CD1c-positive myeloid dendritic cell (primary cell): ENCODE measurements around the gene MOCS3.

Source experiments
- DNase-seq: peaks from one replicate; pipeline ENCODE4 v3.0.0-alpha.2; 2016; ENCODE audit errors: extremely low spot score

MOCS3 gene, protein sequence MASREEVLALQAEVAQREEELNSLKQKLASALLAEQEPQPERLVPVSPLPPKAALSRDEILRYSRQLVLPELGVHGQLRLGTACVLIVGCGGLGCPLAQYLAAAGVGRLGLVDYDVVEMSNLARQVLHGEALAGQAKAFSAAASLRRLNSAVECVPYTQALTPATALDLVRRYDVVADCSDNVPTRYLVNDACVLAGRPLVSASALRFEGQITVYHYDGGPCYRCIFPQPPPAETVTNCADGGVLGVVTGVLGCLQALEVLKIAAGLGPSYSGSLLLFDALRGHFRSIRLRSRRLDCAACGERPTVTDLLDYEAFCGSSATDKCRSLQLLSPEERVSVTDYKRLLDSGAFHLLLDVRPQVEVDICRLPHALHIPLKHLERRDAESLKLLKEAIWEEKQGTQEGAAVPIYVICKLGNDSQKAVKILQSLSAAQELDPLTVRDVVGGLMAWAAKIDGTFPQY

DNA sequence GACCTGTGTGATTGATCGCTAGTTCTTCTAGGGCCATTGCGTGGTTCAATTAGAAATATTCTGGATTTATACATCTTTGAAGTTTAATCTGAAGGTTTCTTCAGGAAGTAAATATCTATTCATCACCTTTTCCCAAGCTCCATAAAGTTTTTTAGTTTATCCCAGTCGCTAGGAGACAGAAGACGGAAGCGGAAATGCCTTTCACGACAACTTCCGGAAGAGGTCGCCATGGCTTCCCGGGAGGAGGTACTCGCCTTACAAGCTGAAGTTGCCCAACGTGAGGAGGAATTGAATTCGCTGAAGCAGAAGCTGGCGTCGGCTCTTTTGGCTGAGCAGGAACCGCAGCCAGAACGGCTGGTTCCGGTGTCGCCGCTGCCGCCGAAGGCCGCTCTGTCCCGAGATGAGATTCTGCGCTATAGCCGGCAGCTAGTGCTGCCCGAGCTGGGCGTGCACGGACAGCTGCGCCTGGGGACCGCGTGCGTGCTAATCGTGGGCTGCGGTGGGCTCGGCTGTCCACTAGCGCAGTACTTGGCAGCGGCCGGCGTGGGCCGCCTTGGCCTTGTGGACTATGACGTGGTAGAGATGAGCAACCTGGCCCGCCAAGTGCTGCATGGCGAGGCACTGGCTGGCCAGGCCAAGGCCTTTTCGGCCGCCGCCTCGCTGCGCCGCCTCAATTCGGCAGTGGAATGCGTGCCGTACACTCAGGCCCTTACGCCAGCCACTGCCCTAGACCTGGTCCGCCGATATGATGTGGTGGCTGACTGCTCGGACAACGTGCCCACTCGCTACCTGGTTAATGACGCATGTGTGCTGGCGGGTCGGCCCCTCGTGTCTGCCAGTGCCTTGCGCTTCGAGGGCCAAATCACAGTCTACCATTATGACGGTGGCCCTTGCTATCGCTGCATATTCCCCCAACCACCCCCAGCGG, at the start of gene MOCS3:
TSS of gene MOCS3 (plus strand) at position 204 of the 928 bp plus-strand sequence. CDS start at position 229, 25 bp downstream.
- peak; percentile 98 for DNase-seq

DNA sequence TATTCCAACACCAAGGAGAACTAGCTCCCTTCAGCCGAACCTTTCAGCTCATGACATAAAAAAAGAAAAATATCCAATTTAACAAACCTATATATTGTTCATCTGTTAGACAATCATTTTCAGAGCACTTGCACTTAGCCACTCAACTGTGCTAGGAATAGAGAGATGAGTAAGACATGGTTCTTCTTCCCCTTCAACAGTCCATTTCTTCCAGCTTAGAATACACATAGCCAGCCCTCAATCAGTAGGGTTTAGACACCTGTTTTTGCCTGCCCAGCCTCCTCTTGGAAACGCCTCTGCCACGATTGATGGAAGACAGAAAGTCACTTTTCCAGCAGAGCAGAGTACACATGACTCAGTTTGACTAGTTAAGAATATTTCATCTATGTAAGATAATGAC, 49.2 kb upstream of the MOCS3 start:
- DNase-seq, result no peak

DNA sequence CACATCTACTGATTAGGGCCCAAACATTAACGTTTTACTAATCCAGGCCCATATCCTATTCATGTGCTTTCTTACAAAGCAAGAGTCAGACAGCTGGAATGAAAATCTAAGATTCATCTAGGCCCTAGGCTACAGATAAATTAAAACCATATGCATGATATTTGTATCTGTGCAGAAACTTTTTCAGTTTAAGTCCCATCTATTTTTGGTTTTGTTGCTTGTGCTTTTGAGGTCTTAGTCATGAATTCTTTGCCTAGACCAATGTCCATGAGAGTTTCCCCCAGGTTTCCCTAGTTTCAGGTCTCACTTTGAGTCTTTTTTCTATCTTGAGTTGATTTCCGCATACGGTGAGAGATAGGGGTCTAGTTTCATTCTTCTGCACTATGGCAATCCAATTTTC, 47.6 kb upstream of the MOCS3 start:
- DNase-seq, result no peak

DNA sequence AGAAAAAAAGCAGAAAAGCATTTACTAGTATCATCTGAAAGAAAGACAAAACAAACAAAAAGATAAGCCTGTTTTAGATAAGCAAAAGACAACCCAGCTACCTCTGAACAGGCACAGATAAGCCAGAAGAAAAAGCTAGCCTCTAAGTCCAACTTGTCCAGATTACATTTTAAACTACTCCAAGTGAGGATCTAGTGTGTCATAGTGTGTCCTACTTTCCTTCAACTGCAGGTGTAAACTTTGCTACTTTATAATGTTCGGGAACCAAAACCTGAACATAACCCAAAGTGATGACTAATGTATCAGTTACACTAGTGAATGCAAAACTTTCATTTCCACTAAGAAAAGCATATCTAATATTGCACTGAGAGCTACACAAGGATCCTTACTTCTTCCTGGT, 46.9 kb upstream of the MOCS3 start:
- no peak for DNase-seq

DNA sequence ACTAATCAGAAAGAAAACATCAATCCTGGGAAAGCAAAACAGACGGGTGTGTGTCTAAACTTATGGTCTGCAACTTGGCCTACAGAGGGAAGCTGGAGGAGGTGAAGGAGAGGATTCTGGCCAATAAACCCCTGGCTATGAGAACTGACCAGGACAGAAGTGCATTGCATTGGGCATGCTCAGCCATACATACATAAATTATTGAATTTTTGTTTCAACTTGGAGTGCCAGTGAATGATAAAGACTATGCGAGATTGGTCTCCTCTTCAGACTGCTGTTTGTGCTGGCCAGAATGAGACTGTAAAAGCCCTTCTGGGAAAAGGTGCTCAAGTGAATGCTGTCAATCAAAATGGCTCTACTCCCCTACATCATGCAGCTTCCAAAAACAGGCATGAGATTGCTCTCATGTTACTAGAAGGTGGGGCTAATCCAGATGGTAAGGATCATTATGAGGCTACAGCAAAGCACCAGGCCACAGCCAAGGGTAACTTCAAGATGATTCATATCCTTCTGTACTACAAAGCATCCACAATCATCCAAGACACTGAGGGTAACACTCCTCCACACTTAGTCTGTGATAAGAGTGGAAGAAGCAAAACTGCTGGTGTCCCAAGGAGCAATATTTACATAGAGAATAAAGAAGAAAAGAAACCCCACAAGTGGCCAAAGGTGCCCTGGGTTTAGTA, 44.8 kb upstream of the MOCS3 start:
- DNase-seq, result no peak

DNA sequence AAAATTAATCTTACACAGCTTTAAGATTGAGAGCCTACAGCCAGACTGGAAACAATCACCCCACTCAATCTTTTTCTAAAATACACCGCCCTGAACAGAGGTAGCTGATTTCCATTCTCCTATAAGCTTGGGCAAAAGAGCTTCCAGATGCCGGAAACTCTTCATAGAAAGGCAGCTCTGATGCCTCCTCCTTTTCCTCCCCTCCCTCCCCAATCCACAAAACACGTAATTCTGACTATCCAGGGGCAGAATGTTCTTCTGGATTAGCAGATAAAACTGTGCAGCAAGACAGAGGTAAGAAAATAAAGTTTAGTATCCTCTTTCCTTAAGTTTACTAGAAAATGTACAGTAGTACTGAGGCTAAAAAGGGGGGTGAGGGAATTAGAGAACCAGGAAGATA, 43.2 kb upstream of the MOCS3 start:
- no peak for DNase-seq

DNA sequence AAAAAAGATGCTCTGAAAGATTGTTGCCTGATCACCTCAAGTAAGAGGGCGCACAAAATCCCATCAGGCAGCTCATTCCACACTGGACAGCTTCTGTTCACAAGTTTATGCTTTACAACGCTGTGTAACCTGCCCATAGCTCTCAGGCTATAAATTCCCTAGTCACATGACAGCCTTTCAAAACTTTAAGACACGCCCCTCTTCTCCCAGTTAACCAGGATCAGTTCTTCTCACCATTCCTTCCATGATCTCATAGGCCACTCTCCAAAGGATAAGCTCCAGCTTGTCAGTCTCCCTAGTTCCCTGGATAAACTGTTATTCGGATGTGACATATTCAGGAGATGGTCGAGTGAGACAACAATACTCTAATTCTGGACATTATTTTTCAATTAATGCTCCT, 42.4 kb upstream of the MOCS3 start:
- DNase-seq, result no peak

DNA sequence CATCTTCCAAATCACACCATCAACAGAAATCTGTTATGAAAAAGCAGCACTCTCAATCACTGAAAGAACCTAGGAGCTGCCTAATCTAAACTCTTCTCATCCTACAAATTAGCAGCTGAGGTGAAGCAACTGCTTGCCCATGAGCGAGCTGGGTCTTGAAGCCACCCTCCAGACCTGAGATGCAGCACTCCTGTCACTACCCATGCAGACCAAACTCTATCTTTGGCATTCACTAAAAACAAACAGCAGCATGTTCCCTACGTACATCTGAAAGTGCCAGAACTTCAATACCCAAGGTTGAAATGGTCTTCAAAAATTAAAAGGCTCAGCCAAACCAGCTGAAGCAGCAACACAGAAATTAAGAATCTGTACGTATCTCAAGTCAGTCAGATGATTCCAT, 41.7 kb upstream of the MOCS3 start:
- no peak for DNase-seq

DNA sequence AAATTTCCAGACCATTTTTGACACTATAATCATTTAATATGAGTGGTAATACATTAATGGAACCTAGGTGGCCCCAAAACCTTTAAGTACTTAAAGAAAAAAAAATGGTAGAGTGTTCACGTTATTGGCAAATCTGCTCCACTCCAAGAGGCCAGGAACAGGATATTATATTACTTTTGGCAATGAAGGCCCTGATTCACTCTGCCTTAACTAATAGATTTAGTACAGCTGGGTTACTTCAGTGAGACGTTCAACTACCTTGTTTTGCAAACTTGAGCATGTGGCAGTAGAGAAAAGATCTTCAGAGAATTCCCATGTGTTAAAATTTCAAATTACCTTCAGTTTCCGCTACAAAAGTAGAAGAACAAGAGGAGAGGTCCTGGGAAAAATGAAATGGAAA, 40.2 kb upstream of the MOCS3 start:
- no peak for DNase-seq

DNA sequence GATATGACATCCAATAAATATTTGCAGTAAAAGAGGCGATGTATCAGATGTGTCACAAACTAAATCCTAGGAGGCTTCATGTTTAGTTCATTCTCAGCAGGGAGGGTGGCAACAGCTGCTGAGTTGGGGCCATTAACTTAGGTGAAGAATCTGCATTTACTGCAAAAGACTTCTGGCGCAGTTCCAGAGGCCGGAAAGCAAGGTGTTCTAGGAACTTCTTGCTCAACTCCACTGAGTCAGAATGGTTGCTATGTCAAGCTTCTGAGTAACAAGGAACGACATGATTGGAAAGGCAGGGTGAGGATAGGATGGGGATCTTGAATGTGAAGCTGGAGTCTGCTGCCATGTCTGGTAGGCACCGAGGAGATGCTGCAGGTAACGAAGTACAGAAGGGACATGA, 39.1 kb upstream of the MOCS3 start:
- DNase-seq, result no peak

DNA sequence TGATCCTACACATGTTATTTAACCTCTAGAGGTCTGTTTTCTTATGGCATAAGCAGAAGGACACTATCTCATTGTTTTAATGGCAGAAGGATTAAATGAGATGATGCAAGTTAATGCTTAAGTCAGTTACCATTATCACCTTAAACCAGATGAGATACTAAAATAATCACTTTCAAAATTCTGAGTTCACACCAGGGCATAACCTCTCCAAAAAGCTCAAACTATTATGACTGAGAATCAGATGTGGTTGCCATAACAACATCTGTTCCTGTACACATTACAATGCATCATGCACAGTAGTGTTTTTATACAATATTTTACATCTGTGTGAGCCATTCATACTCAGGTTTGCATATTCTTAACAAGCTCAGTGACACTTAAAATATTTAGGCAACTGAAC, 37.6 kb upstream of the MOCS3 start:
- DNase-seq, result no peak

DNA sequence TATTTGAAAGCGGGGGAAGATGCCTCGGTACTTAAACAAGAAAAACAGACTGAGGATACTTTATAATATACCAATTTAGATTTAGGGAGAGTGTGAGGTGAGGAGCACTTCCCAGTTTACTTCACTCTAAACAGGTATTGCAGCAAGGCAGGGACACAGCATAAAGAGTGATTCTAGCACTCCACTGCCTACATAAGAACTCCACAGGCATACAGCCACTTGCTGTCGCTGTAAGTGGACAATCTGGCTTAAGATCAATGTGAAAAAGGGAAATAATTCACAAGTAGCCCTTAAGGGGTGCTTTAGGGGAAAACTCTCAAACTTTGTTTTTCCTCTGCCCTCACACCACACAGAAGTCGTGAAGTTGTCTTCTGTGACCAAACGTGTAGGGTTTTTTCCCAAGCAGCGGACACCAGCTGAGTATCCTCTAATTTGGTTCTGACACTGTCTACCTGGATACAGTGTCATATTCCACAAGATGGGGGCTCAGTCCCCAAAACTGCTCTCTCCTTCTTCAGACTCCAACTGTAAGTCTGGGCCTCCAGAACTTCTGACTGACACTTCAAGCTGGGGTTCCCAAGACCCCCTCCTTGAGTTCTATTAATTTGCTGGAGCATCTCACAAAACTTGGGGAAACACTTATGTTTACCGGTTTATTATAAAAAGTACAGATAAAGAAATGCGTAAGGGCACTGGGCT, 36.7 kb upstream of the MOCS3 start:
- no peak for DNase-seq

DNA sequence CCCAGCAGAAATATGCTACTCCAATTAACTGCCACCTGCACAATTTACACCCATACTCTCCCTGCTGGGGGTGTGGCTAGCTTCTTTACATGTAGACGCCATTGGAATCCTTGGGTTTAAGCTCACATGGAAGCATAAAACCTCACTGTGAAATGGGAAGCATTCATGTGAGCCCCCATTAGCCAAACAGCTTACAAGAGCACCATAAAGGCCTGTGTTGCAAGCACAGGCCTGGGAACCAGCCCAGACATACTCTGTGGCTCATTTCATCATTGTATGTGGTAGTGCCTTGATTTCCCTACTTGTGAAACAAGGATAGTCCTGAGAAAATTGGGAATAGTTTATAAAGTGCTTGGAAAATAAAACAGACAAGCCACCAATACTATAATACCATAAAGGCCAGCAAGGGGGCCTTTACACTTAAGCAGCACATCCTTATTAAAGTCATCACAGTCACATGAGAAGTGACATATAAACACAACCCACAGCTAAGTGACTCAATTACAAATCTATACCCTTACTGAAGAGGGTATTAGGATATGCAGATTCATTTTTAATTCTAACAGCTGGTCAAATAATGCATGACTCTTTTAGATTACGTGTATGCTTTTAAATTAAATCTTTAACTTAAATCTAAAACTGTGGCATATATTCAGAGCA, 34.2 kb upstream of the MOCS3 start:
- no peak for DNase-seq

DNA sequence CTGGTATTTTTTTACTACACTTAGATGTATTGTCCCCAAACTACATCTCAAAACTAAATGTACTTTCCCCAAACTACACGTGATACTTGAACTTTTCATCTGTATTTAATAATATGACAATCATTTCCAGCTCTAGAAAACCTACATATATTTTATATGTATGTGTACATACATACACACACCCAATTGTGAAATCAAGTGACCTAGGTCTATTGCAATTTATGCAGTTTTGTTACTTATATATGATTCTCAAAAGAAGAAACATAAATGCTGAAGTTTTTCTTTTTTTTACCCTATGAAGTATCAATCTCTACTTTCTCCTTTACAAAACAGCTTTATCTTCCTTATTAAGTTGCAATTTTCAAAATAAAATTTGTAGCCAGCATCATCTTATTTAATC, 32.1 kb upstream of the MOCS3 start:
- DNase-seq, result no peak

DNA sequence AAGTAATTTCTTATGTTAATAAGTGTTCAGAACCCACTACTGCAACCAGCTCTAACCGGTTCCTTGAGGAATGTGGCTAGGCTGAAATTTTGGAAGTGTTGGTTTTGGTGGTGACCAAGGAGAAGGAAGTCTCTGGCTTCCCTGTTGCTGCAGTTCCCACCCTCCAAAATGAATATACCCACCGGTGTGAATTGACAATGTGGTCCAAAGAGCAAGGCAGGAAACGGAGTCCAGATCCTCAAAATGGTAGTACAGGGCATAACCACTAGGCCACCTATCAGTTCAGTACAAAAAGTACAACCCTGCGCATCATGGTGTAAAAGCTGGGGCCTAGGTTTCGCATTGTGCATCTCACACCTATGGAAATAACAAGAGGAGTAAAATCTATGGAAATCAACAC, 30.1 kb upstream of the MOCS3 start:
- DNase-seq, result no peak

DNA sequence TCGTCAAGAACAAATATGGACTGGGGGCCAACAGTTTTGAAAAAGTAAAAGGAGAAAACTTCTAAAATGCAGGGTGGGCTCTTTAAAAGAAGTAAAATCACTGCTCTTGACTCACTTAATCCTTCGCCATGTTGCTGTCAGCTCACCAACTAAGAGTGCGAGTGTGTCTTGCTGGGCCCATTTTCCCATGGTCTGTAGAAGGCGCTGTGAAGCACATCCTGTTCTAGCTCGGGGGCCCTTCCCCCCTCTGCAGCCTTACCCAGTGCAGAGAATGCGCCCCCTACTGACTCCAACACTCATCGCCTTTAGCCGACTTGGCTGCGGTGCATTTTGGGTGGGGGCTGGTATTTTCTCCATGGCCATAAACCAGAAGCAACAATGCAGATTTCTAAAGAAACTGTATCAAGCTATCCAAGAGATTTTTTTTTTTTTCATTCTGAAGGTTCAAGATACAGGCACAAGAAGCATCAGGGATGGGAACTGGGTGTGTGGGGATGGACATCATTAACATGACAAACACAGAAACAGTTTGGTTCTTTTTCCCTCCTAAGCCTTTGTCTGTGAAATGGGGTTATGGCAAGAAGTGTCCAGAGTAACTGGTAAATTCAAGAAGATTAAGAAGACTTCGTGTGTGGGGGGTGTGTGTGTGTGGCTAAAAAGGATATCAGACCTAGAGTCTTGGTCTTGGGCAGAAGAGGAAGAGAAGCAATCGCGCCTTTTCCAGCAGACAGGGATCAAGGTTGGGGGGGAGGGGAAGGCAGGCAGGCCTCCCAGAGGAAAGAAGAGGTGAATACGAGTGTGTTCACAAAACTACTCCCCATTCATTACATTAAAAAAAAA, 29.1 kb upstream of the MOCS3 start:
- peak; percentile 95 for DNase-seq

DNA sequence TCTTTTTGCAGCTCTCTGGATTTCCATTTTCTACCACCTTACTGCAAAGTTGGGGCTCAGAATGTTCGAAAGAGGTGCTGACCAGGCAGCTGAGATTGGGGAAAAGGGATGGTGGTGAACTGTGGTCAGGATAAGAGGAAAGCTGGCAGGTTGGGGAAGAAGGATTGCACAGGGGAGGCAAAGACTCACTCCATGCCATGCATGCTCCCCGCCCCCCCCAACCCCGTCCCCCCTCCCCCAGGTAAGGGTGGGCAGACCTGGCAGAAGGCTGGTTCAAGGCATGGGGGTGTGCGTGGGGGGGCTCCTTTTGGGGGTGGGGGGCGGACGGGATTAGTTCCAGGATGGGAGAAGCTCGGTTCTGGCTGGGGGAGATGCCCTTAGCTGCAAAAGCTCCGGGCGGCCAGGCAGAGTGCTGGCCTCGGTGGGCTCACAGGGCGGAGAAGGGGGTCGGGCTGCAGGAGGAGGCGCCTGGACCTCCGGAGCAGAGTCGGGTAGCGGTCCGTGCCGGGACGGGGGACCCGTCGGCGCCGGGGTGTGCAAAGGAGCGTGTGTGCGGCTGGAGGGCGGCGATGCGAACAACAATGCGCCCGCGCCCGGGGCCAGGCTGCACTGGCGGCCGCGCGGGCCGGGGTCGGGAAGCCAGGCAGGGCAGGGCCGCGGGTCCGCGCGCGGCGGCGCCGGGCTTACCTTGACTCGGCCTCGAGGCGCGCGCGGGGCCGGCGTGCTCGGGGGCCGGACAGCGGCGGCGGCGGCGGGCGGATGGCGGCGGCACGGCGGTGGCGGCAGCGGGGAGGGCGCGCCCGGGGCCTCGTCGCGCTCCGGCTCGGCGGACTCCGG, 28.3 kb upstream of the MOCS3 start:
- peak; percentile 31 for DNase-seq

DNA sequence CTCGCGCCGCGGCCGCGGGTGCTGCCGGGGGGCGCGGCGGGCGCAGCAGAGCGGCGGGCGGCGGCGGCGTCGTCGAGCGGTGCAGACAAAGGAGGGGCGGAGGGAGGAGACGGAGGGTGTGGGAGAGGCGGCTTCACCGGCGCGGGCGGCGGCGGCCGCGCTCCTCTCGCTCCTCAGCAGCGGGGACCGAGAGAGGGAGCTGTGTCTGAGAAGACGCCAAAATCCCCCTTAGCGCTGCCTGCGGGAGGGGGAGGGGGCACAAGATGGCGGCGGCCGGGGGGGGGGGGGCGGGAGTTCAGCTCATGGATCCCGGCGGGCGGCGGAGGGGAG, 27.7 kb upstream of the MOCS3 start:
- DNase-seq, result no peak

DNA sequence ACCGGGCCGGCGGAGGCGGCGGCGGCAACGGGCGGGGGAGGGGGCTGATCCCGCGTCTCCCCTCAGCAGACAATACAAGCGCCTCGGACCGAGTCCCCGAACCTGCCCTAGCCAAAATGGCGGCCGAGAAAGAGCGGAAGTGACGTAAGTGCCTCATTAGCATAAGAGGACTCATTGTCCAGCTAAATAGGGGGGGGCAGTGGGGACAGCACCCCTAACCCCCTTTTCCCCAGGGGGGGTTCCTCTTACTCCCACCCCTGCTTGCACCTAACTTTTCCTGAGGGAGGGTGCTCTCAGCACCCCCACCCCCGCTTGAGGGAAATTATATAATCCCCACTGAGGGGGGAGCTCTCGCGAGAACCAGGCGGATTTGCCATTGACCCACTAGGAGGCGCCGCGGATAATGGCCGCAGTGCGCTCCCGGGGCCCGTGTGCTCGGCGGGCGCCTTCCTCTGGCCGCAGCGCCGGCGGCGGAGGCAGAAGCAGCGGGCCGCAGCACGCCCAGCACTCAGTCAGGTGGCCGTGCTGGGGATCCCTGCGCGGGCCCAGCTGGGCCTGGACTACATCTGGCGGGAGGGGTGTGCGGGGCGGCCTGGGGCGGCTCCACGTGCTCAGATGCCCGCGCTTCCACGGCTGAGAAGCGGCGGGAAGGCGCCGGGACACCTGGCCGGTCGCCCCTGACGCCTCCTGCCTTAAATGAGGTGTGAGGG, 27.2 kb upstream of the MOCS3 start, which contains the start of gene ADNP:
TSS of gene ADNP (minus strand) at position 132 of the 710 bp plus-strand sequence. CDS start 27,441 bp downstream, outside the sequence.
- peak; percentile 95 for DNase-seq
